ENCODE measurements around the gene KCNQ5.

- TF ChIP-seq CTCF (IDR thresholded peaks at IDR 0.05; ENCODE audit: low read depth, low read length, poor library complexity, severe bottlenecking) (no peak), EZH2phosphoT487 (IDR thresholded peaks at IDR 0.05; ENCODE audit: borderline replicate concordance, low read length) (no peak)
These were observed 99.5 kb downstream of the KCNQ5 start for GRCh38 chr6:72721346-72721745.

Measured in DOHH2 (cell line).